ENCODE measurements around the gene APCDD1.
"Not testable (repeated sequence)": the region's sequence is repeated elsewhere in the genome, so short reads cannot be mapped to it uniquely, and the experiment has no call there.

The APCDD1 gene

DNA sequence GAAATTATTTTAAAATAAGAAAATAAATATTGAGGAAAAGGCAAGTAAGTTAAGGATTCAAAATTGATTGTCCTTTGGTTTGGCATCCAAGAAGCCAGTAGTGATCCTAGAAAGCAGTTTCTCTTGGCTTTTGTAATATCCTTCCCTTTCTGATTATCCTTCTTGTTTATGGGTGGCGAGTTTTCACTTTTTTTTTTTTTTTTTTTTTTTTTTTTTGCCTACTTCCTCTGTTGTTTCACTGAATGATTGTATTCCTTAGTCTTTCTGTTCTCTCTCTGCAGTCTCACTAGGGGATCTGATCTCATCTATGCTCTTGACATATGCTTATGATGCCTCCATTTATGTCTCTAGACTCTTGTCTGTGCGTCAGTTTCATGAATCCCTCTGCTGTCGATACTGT is 75.6 kb downstream of the APCDD1 start:
- DNase-seq: no peak

GRCh38 chr18:10530852-10531251 is 76.4 kb downstream of the APCDD1 start:
- DNase-seq: no peak

- no peak for DNase-seq
These were observed 78.7 kb downstream of the APCDD1 start for GRCh38 chr18:10533111-10533510.

DNA sequence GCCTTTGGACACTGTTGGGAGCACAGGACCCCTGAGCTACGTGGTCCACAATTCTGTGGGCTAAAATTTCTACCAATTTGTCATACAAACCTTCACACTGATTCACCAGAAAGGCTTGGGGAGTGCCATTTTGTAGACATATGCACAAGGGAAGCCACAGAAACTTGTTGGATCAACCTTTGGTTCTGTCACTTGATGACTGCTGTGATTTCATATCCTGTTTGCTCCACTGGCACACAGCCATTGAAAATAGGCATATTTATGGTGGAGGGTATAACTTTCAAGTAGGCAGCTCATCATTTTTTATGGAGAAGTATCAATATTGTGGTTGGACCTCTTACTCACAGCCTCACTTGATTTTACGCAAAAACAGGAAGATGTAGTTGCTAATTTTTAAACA is 81.8 kb downstream of the APCDD1 start:
- DNase-seq: no peak

GRCh38 chr18:10537765-10538164 is 83.3 kb downstream of the APCDD1 start:
- no peak for DNase-seq

- DNase-seq: not testable (repeated sequence)
These were observed 84.7 kb downstream of the APCDD1 start for GRCh38 chr18:10539124-10539523.

Data from left hindlimb (tissue), 1 donor.